HUES48 (cell line): ENCODE results near the gene USP47.

Experiments used
- H3K27ac ChIP-seq: one replicate; pipeline ENCODE4 v1.7.0; 2013; ENCODE audit warnings: low read depth, low read length, inconsistent platforms
- H3K27me3 ChIP-seq: 2 replicates; pipeline ENCODE4 v1.6.1; 2013; ENCODE audit warnings: mild to moderate bottlenecking, low read length; ENCODE audit not compliant: control insufficient read depth, insufficient read depth
- H3K36me3 ChIP-seq: 2 replicates; pipeline ENCODE4 v1.6.1; 2013; ENCODE audit warnings: low read length; ENCODE audit not compliant: control insufficient read depth, insufficient read depth
- H3K4me1 ChIP-seq: 2 replicates; pipeline ENCODE4 v1.6.1; 2013; ENCODE audit warnings: mild to moderate bottlenecking, low read length; ENCODE audit not compliant: control insufficient read depth, insufficient read depth
- H3K4me3 ChIP-seq: 2 replicates; pipeline ENCODE4 v1.5.1; 2013; ENCODE audit warnings: mild to moderate bottlenecking, low read depth, low read length
- H3K9ac ChIP-seq: 2 replicates; pipeline ENCODE4 v1.6.1; 2013; ENCODE audit warnings: mild to moderate bottlenecking, low read depth, low read length, moderate library complexity
- H3K9me3 ChIP-seq: 2 replicates; pipeline ENCODE4 v1.6.1; 2013; ENCODE audit warnings: low read length; ENCODE audit not compliant: control insufficient read depth, insufficient read depth

Gene USP47

GRCh38 chr11:11942668-11943067 lies 100.9 kb downstream of the USP47 start:
- Histone ChIP-seq H3K27ac (no peak overlapping the region), H3K36me3 (peaks cover 61% of the 10 kb centered on the region)

DNA sequence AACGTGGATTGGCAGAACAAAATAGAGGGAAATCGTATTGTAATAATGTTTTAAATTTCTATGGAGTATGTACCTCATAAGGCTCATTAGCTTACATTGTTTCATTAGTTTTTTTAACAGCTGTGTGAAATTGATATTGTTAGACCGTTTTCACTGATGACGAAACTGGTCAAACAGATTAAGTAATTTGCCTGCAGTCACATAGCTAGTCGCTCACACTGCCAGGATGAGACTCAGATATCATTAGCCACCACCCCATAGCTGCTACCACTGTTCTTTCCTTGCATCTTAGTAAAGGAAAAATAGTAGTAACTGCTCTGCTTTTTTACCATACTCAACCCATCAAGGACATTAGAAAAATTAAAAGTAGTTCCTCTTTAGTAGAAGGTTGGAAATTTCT lies 102.7 kb downstream of the USP47 start:
- Histone ChIP-seq H3K4me3 (no peak overlapping the region), H3K36me3 (peaks cover 45% of the 10 kb centered on the region), H3K4me1 (no peaks in the 10 kb centered on the region), H3K27ac (no peak overlapping the region), H3K27me3 (no peaks in the 10 kb centered on the region), H3K9ac (no peak overlapping the region), H3K9me3 (no peaks in the 10 kb centered on the region)

More at GRCh38 chr11:11942668-11943067, 100.9 kb downstream of the USP47 start:
- Histone ChIP-seq H3K4me1 (no peaks in the 10 kb centered on the region), H3K27me3 (no peaks in the 10 kb centered on the region), H3K9me3 (no peaks in the 10 kb centered on the region), H3K9ac (no peak overlapping the region), H3K4me3 (no peak overlapping the region)

GRCh38 chr11:11946180-11946579 lies 104.4 kb downstream of the USP47 start:
- H3K9ac ChIP-seq = no peak overlapping the region
- H3K4me3 ChIP-seq = no peak overlapping the region
- H3K36me3 ChIP-seq = peaks cover 45% of the 10 kb centered on the region
- no peaks in the 10 kb centered on the region for H3K4me1 ChIP-seq
- H3K27me3 ChIP-seq = no peaks in the 10 kb centered on the region
- H3K9me3 ChIP-seq = no peaks in the 10 kb centered on the region
- H3K27ac ChIP-seq = no peak overlapping the region

DNA sequence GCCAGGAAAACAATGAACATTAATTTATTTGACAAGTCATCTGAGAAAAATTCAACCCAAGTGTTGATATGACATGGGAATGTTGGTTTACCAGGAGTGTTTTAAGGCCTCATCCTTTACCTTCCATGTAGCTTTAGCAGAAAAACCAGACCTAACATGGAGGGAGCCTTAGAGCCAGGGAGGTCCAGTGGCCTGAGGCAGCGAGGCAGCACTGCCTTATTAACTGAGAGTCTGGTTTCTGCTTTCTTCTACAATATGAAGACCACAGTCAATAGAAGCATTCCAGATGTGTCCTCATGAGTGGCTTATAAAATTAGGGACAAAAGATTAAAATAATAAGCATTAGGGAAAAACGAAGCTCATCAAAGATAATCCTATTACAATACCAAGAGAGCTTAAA lies 105.1 kb downstream of the USP47 start:
- H3K9me3 ChIP-seq = no peaks in the 10 kb centered on the region
- H3K4me1 ChIP-seq = no peaks in the 10 kb centered on the region
- H3K27me3 ChIP-seq = no peaks in the 10 kb centered on the region
- H3K9ac ChIP-seq = no peak overlapping the region
- no peak overlapping the region for H3K4me3 ChIP-seq
- peaks cover 45% of the 10 kb centered on the region for H3K36me3 ChIP-seq
- no peak overlapping the region for H3K27ac ChIP-seq

DNA sequence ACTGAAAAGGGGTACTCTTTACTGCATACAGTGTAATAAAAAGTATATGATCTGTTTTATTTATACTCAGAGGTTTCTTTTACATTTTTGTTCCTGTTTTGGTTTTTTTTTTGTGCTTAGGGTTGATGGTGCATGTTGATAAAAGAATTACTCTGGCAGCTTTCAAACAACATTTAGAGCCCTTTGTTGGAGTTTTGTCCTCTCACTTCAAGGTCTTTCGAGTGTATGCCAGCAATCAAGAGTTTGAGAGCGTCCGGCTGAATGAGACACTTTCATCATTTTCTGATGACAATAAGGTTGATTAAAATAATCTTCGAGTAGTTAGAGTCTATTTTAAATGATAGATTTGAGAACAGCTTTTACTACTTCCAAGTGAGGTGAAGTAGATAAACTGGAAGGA lies 106.1 kb downstream of the USP47 start:
- Histone ChIP-seq H3K27me3 (no peaks in the 10 kb centered on the region), H3K4me1 (no peaks in the 10 kb centered on the region), H3K36me3 (peaks cover 45% of the 10 kb centered on the region), H3K4me3 (no peak overlapping the region), H3K9ac (no peak overlapping the region), H3K27ac (no peak overlapping the region), H3K9me3 (no peaks in the 10 kb centered on the region)

- Histone ChIP-seq H3K27ac (no peak overlapping the region), H3K4me3 (no peak overlapping the region), H3K36me3 (peaks cover 47% of the 10 kb centered on the region), H3K9ac (no peak overlapping the region), H3K27me3 (no peaks in the 10 kb centered on the region), H3K4me1 (no peaks in the 10 kb centered on the region), H3K9me3 (no peaks in the 10 kb centered on the region)
These were observed 106.6 kb downstream of the USP47 start for GRCh38 chr11:11948242-11948947.

GRCh38 chr11:11949482-11949881 lies 107.7 kb downstream of the USP47 start:
- H3K4me1 ChIP-seq = no peaks in the 10 kb centered on the region
- peaks cover 48% of the 10 kb centered on the region for H3K36me3 ChIP-seq
- no peaks in the 10 kb centered on the region for H3K27me3 ChIP-seq

DNA sequence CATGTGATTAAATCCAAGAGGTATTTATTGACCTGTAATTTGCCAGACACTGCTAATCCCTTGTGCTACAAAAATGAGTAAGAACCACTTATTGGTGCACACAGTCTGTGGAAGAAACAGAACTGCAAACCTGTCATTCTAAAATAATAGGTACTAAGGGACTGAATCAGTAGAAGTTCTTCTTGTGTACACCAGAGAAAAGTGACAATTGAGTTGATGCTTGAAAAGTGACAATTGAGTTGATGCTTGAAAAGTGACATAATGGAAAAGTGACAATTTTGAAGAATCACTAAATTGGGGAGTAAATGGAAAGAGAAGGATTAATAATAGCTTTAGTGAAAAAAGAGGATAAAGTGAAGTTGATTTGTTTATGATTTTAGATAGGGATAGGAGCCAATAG lies 110.3 kb downstream of the USP47 start:
- H3K9me3 ChIP-seq = no peaks in the 10 kb centered on the region
- no peaks in the 10 kb centered on the region for H3K27me3 ChIP-seq
- no peak overlapping the region for H3K4me3 ChIP-seq
- peaks cover 70% of the 10 kb centered on the region for H3K36me3 ChIP-seq
- no peaks in the 10 kb centered on the region for H3K4me1 ChIP-seq
- no peak overlapping the region for H3K9ac ChIP-seq
- no peak overlapping the region for H3K27ac ChIP-seq

More at GRCh38 chr11:11949482-11949881, 107.7 kb downstream of the USP47 start:
- no peak overlapping the region for H3K27ac ChIP-seq
- no peak overlapping the region for H3K4me3 ChIP-seq
- H3K9me3 ChIP-seq = no peaks in the 10 kb centered on the region
- H3K9ac ChIP-seq = no peak overlapping the region

- H3K27ac ChIP-seq = no peak overlapping the region
- no peak overlapping the region for H3K9ac ChIP-seq
- H3K36me3 ChIP-seq = peaks cover 60% of the 10 kb centered on the region
- no peaks in the 10 kb centered on the region for H3K9me3 ChIP-seq
- no peak overlapping the region for H3K4me3 ChIP-seq
- H3K27me3 ChIP-seq = no peaks in the 10 kb centered on the region
- peaks cover 5% of the 10 kb centered on the region; the same call in 1 of the 2 replicates for H3K4me1 ChIP-seq
These were observed 114.2 kb downstream of the USP47 start for GRCh38 chr11:11956006-11956405.

DNA sequence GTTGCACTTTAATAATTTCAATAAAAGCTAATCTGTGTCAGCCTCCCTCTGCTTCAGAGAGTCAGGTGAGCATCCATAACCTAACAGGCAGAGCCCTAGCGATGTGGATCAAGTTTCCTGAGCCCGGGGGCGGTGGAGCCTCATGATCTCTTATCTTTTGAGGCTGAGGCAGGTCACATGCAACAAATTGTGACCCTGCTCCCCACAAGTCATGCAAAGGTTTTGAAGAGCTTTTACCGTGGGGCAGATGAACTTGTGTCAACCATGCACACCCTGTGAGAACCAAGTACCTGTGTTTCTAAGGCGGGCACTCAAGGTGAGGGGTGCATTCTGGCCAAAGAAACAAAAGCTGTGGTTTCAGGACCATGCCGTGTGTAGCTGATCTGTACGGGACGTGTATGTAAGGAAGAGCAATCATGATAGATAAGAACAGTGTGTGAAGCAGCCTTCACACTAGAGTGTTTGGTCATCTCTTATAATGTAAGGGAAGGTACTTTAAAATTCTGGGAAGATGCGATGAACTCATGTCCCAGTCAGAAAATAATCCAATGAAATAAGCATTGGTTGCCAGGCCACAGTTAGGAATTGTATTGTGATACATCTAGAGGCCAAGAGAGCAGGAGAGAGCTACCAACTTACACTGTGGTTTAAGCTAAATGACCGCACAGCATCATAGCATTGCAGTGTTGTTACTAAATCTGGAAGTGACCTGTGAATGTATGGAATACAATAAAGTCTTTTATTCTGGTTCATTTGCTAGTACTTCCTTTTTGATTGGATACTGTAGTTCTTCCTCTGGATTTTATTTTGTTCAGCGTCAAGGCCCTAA lies 116.8 kb downstream of the USP47 start:
- H3K27me3 ChIP-seq = no peaks in the 10 kb centered on the region
- H3K36me3 ChIP-seq = peaks cover 36% of the 10 kb centered on the region
- no peaks in the 10 kb centered on the region for H3K9me3 ChIP-seq
- no peak overlapping the region for H3K27ac ChIP-seq
- H3K9ac ChIP-seq = no peak overlapping the region
- peaks cover 5% of the 10 kb centered on the region; the same call in 1 of the 2 replicates for H3K4me1 ChIP-seq
- no peak overlapping the region for H3K4me3 ChIP-seq

- H3K27me3 ChIP-seq = no peaks in the 10 kb centered on the region
- peaks cover 5% of the 10 kb centered on the region; the same call in 1 of the 2 replicates for H3K4me1 ChIP-seq
- no peaks in the 10 kb centered on the region for H3K9me3 ChIP-seq
- no peak overlapping the region for H3K4me3 ChIP-seq
- H3K27ac ChIP-seq = no peak overlapping the region
- peaks cover 34% of the 10 kb centered on the region for H3K36me3 ChIP-seq
- no peak overlapping the region for H3K9ac ChIP-seq
These were observed 117.8 kb downstream of the USP47 start for GRCh38 chr11:11959601-11960000.
